HG02588 (cell line): ENCODE results near the gene DNAH14.
"Not testable (repeated sequence)": the region's sequence is repeated elsewhere in the genome, so short reads cannot be mapped to it uniquely, and the experiment has no call there.

Experiments
- ATAC-seq: cut with Tn5 transposase; IDR thresholded peaks from one replicate; pipeline ENCODE4 v1.9.1; 2021; ENCODE audit warnings: mild to moderate bottlenecking, moderate library complexity; ENCODE audit not compliant: unreplicated experiment

Gene DNAH14

GRCh38 chr1:224991550-224991949 lies 62.1 kb downstream of the DNAH14 start:
- ATAC-seq, result not testable (repeated sequence)

GRCh38 chr1:224995602-224996001 lies 66.1 kb downstream of the DNAH14 start:
- no peak for ATAC-seq

- no peak for ATAC-seq
Measured at GRCh38 chr1:224996266-224996665, 66.8 kb downstream of the DNAH14 start.

GRCh38 chr1:224998185-224998584 lies 68.7 kb downstream of the DNAH14 start:
- no peak for ATAC-seq

GRCh38 chr1:225004396-225004795 lies 74.9 kb downstream of the DNAH14 start:
- no peak for ATAC-seq

- not testable (repeated sequence) for ATAC-seq
Measured at GRCh38 chr1:225006352-225006751, 76.9 kb downstream of the DNAH14 start.

- not testable (repeated sequence) for ATAC-seq
Measured at GRCh38 chr1:225008050-225008449, 78.6 kb downstream of the DNAH14 start.

GRCh38 chr1:225021037-225021436 lies 91.6 kb downstream of the DNAH14 start:
- ATAC-seq, result no peak

GRCh38 chr1:225026701-225027100 lies 97.2 kb downstream of the DNAH14 start:
- no peak for ATAC-seq

GRCh38 chr1:225036441-225036840 lies 107.0 kb downstream of the DNAH14 start:
- ATAC-seq, result not testable (repeated sequence)

- ATAC-seq, result no peak
Measured at GRCh38 chr1:225042263-225042662, 112.8 kb downstream of the DNAH14 start.

GRCh38 chr1:225044258-225044657 lies 114.8 kb downstream of the DNAH14 start:
- ATAC-seq, result no peak

- no peak for ATAC-seq
Measured at GRCh38 chr1:225049594-225049993, 120.1 kb downstream of the DNAH14 start.

- ATAC-seq, result no peak
Measured at GRCh38 chr1:225063722-225064121, 134.2 kb downstream of the DNAH14 start.

- no peak for ATAC-seq
Measured at GRCh38 chr1:225070972-225071371, 141.5 kb downstream of the DNAH14 start.

- ATAC-seq, result no peak
Measured at GRCh38 chr1:225097175-225097574, 167.7 kb downstream of the DNAH14 start.

- no peak for ATAC-seq
Measured at GRCh38 chr1:225111000-225111399, 181.5 kb downstream of the DNAH14 start.

GRCh38 chr1:225113265-225113664 lies 183.8 kb downstream of the DNAH14 start:
- no peak for ATAC-seq

- ATAC-seq, result no peak
Measured at GRCh38 chr1:225114354-225114990, 185.0 kb downstream of the DNAH14 start.

- ATAC-seq, result no peak
Measured at GRCh38 chr1:225119307-225119706, 189.8 kb downstream of the DNAH14 start.

- no peak for ATAC-seq
Measured at GRCh38 chr1:225121095-225121494, 191.6 kb downstream of the DNAH14 start.

- ATAC-seq, result no peak
Measured at GRCh38 chr1:225131869-225132268, 202.4 kb downstream of the DNAH14 start.

GRCh38 chr1:225137976-225138375 lies 208.5 kb downstream of the DNAH14 start:
- no peak for ATAC-seq
